HG02981 (cell line): Measurements from ENCODE around the gene HADH.
"Not testable (repeated sequence)": the region's sequence is repeated elsewhere in the genome, so short reads cannot be mapped to it uniquely, and the experiment has no call there.

Source experiments
- ATAC-seq: cut with Tn5 transposase; IDR thresholded peaks from one replicate; pipeline ENCODE4 v1.9.1; 2021; ENCODE audit warnings: mild to moderate bottlenecking, moderate library complexity; ENCODE audit not compliant: unreplicated experiment

Gene HADH

GRCh38 chr4:107989537-107990386 lies at the start of gene HADH:
TSS of gene HADH (plus strand) at chr4:107989889. CDS start at chr4:107989933, 44 bp downstream.
- peak; percentile 98 for ATAC-seq

- ATAC-seq = no peak
Measured at GRCh38 chr4:107945809-107946208, 43.9 kb upstream of the HADH start.

- no peak for ATAC-seq
Measured at GRCh38 chr4:107950746-107951540, 38.7 kb upstream of the HADH start.

DNA sequence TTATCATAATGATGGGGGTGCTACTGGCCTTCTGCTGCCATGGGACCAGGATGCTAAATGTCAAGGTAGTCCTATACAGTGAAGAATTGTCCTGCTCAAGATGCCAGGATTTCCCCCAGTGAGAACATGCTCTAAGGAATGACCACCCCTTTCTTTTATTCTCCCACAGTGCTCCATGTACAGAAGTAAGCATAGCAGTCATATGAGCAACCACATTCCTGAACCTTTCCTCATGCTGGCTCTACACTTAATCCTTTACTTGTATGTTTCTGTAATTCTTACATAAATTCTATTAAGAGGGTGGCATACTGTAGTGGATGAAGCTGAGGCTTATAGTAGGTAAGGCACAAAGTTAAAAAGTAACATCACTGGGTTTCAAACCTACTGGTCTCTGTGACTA lies 38.1 kb upstream of the HADH start:
- ATAC-seq = no peak

DNA sequence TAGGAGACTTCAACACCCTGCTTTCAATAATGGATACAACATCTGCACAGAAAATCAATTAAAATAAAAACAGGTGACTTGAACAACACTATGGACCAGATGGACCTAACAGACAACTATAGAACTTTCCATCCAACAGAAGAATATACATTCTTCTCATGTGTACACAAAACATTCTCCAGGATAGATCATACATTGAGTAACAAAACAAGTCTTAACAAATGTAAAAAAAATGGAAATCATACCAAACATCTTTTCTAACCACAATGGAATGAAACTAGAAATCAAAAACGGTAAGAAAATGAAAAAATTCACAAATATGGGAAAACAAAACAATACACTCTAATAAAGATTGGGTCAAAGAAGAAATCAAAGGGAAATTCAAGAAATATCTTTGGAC lies 33.7 kb upstream of the HADH start:
- no peak for ATAC-seq

- no peak for ATAC-seq
Measured at GRCh38 chr4:107966903-107967302, 22.8 kb upstream of the HADH start.

DNA sequence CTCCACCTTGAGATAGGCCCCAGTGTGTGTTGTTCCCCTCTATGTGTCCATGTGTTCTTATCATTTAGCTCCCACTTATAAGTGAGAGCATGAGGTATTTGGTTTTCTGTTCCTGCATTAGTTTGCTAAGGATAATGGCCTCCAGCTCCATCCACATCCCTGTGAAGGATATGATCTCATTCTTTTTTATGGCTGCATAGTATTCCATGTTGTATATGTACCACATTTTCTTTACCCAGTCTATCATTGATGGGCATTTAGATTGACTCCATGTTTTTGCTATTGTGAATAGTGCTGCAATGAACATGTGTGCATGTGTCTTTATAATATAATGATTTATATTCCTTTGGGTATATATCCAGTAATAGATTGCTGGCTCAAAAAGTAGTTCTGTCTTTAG lies 22.2 kb upstream of the HADH start:
- not testable (repeated sequence) for ATAC-seq

DNA sequence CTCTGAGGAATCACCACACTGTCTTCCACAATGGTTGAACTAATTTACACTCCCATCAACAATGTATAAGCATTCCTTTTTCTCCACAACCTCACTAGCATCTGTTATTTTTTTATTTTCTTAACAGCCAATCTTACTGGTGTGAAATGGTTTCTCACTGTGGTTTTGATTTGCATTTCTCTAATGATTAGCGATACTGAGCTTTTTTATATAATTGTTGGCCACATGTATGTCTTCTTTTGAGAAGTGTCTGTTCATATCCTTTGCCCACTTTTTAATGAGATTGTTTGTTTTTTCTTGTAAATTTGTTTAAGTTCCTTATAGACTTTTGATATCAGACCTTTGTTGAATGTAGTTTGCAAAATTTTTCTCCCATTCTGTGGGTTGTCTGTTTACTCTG lies 21.8 kb upstream of the HADH start:
- ATAC-seq = not testable (repeated sequence)

GRCh38 chr4:107970063-107970798 lies 19.5 kb upstream of the HADH start:
- no peak for ATAC-seq

DNA sequence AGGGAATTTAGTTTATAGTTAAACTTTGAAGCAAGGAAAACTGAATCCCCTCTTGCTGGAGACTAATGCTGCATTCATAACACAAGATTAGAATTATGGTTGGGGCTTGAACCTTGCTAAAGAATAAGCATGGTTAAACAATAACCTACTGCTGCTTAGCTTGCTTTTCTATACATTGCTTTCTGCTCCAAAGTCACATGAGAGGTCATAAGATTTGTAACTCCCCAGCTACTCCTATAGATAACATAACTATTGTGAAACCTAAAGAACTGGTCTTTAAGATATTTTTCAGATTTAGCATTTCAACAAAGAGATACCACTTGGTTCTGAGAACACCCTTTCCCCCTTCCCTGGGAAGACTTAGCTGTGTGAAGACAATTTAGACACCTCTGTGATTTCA lies 17.1 kb upstream of the HADH start:
- ATAC-seq = no peak

GRCh38 chr4:107974523-107974922 lies 15.2 kb upstream of the HADH start:
- no peak for ATAC-seq

GRCh38 chr4:107977482-107977881 lies 12.2 kb upstream of the HADH start:
- ATAC-seq = no peak

GRCh38 chr4:107977966-107978705 lies 11.6 kb upstream of the HADH start:
- ATAC-seq = no peak

GRCh38 chr4:107978716-107979451 lies 10.8 kb upstream of the HADH start:
- no peak for ATAC-seq

DNA sequence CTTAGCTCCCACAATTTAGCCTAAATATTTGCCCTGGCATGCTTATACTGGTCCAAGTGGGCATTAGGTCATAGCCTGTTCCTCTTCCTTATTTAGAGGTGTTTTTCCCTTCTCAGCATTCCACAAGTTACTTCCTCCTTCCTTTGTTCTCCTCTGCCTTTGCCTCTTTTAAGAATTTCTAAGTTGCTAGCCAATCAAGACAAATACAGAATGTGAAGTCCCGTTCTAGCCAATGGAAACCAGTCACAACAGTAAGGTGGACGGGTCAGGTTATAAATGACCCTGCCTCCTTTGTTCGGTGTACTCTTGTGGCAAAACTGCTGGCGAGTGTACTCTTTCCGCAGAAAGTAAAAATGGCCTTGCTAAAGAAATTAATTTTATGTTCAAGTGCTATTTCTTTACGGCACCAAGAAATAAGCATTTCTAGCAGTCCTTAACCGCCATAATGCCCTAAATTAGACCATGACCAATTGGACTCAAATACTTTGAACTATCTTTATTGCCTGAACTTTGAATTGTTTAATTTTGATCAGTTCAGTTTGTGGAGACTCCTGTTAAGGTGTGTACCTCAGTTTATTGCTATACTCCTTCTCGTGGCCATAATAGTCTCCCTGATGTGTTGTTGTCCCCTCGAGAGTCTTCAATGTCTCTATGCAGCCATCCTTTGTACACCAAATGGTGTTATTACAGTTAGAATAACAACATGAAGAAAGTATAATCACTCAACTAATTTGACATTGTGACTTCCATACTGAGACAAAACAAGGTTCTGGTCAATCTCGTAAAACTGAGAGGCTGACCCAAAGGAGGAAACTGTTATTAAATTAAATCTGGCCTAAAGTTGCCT lies 1.6 kb upstream of the HADH start:
- ATAC-seq = no peak

- no peak for ATAC-seq
Measured at GRCh38 chr4:107988763-107989035, 990 bp upstream of the HADH start.

DNA sequence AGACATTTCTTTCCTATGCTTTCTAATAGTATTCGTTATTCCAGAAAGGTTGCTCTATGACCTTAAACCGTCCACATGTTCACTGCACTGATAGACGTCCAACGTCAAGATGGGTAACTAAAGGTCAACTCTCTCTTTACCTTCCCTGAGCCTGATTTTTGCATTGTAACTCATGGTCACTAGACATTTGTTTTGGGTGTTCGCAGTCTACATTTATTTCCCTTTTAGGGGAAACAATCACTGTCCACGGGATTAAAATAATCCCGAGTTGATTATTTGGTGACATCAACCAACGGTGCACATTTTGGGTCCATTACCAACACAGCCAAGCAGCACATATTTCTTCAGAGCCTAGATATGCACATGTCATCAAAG lies 540 bp upstream of the HADH start:
- ATAC-seq = no peak

DNA sequence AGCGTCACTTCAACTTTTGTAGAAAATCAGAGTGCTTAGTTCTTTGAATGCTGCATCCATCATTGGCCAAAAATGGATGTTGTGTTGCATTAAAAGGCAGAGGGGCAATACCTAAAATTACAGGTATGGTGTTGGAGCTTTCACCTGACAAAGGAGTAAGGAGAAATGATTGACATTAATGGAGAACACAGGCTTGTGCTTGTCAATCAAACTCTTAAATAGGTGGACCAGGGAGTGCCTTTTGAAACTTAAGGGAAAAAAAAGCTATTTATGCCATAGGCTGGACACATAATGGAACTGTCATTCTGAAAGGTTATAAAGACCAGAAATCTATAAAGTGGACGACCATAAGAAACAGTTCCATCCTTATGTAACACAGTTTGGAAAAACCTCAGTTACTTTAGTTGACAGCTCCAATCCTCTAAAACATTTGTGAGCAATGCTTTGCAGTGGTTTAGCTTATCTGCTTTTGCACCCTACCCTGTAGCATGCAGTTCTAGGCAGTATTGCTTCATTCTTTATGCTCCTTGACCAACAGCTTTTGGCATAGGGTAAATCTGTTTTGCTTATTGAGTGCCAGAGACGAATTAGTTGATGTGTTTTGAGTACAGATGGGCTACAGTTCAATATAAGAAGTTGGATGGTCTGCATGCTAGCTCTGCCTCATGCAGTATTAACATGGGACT lies 2.4 kb downstream of the HADH start:
- ATAC-seq = no peak

GRCh38 chr4:107993969-107994368 lies 4.3 kb downstream of the HADH start:
- ATAC-seq = peak; percentile 23
